ENCODE data around the gene ZNF280A. TPM values are rescaled to one million over a fixed set of nuclear protein-coding genes. Genes with fewer than 3 reads are reported as not detected.

ZNF280A gene
- total RNA-seq, 1 donor from 2014 or later: not detected

Other genes with a start within 250 kb of the ZNF280A start
- gene ZNF280B, start 11.5 kb downstream of the ZNF280A start, total RNA-seq: 0.43 TPM
- not detected for gene PRAME, start 39.0 kb upstream of the ZNF280A start, total RNA-seq
- not detected for gene GGTLC2, start 124.3 kb upstream of the ZNF280A start, total RNA-seq